H1 (cell line): ENCODE data around the gene RIPOR2.
"Not testable (repeated sequence)": the region's sequence is repeated elsewhere in the genome, so short reads cannot be mapped to it uniquely, and the experiment has no call there.

Experiments
- CBX5 ChIP-seq: fragments of 300-800, 300-1000 bp; sonication (generic); IDR thresholded peaks from 2 replicates; pipeline ENCODE4 v1.7.1; 2016; ENCODE audit warnings: antibody characterized with exemption, low read length, low read depth
- EP300 ChIP-seq, 2 experiments: IDR thresholded peaks; 1 replicate in 1 of 2; 2 replicates in 1 of 2; pipeline ENCODE4 v1.6.1; 2011 to 2012; ENCODE audit warnings: low read depth in 2 of 2, low read length in 2 of 2, mild to moderate bottlenecking in 2 of 2, borderline replicate concordance in 1 of 2, inconsistent platforms in 1 of 2, moderate library complexity in 1 of 2
- EZH2 ChIP-seq: fragments of 200-600 bp; sonication (generic); IDR thresholded peaks from 2 replicates; pipeline ENCODE4 v1.7.1; 2012; ENCODE audit warnings: low read depth, mild to moderate bottlenecking, moderate library complexity, low read length, inconsistent platforms; ENCODE audit not compliant: severe bottlenecking
- POLR2A ChIP-seq, 2 experiments: IDR thresholded peaks; 1 replicate in 1 of 2; 2 replicates in 1 of 2; pipeline ENCODE4 v1.6.1; 2011; ENCODE audit warnings: low read depth in 2 of 2, low read length in 2 of 2, mild to moderate bottlenecking in 2 of 2; ENCODE audit errors: control extremely low read depth in 1 of 2
- TF ChIP-seq, protein P1 (sequence below), 3 experiments: IDR thresholded peaks; 1 replicate in 2 of 3; 2 replicates in 1 of 3; pipeline versions ENCODE4 v1.5.1 to v1.6.1; 2011; ENCODE audit warnings: low read length in 3 of 3, mild to moderate bottlenecking in 3 of 3, inconsistent platforms in 2 of 3, low read depth in 1 of 3, moderate library complexity in 1 of 3; ENCODE audit not compliant: insufficient read depth in 1 of 3; ENCODE audit errors: control extremely low read depth in 1 of 3
- TF ChIP-seq, protein P2 (sequence below): IDR thresholded peaks from 2 replicates; pipeline ENCODE4 v1.6.1; 2011; ENCODE audit warnings: low read length, improper control_type of control experiment

DNA sequence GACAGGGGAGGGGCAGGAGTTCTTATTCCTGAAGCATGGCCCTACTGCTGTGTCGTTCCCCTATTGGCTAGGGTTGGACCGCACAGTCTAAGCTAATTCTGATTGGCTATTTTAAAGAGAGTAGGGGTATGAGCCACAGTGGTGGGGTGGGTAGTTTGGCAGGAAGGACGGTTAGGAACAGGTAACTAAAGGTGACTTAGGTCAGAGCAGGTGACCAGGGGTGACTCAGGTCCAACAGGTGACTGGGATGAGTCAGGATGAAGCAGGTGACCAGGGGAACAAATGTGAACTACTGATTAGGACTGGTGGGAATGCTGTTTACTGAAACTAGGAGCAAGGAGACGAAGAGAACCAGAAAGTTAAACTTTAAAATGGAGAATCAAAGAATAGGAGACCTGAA, 58.0 kb downstream of the RIPOR2 start:
- TF ChIP-seq, protein P1, sequence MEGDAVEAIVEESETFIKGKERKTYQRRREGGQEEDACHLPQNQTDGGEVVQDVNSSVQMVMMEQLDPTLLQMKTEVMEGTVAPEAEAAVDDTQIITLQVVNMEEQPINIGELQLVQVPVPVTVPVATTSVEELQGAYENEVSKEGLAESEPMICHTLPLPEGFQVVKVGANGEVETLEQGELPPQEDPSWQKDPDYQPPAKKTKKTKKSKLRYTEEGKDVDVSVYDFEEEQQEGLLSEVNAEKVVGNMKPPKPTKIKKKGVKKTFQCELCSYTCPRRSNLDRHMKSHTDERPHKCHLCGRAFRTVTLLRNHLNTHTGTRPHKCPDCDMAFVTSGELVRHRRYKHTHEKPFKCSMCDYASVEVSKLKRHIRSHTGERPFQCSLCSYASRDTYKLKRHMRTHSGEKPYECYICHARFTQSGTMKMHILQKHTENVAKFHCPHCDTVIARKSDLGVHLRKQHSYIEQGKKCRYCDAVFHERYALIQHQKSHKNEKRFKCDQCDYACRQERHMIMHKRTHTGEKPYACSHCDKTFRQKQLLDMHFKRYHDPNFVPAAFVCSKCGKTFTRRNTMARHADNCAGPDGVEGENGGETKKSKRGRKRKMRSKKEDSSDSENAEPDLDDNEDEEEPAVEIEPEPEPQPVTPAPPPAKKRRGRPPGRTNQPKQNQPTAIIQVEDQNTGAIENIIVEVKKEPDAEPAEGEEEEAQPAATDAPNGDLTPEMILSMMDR (IDR thresholded peaks at IDR 0.05; ENCODE audit: control extremely low read depth in 1 of 3, insufficient read depth in 1 of 3, low read depth in 1 of 3, low read length in 3 of 3): not testable (repeated sequence)
- TF ChIP-seq CBX5; POLR2A (IDR thresholded peaks at IDR 0.05; ENCODE audit: control extremely low read depth in 1 of 2, low read depth in 2 of 2, low read length in 2 of 2); EZH2; EP300 (IDR thresholded peaks at IDR 0.05; ENCODE audit: borderline replicate concordance in 1 of 2, low read depth in 2 of 2, low read length in 2 of 2): not testable (repeated sequence)
- TF ChIP-seq, protein P2, sequence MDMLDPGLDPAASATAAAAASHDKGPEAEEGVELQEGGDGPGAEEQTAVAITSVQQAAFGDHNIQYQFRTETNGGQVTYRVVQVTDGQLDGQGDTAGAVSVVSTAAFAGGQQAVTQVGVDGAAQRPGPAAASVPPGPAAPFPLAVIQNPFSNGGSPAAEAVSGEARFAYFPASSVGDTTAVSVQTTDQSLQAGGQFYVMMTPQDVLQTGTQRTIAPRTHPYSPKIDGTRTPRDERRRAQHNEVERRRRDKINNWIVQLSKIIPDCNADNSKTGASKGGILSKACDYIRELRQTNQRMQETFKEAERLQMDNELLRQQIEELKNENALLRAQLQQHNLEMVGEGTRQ: not testable (repeated sequence)
